HEK293 (cell line): ENCODE measurements around the gene ZNF280B.
"Not testable (repeated sequence)": the region's sequence is repeated elsewhere in the genome, so short reads cannot be mapped to it uniquely, and the experiment has no call there.

Source experiments
- CTCF ChIA-PET: fragments of 350-600 bp; formaldehyde crosslinking; extraction: SDS; loops from one replicate; lab custom pipeline; 2021; ENCODE audit warnings: antibody characterized with exemption; lab: Yijun Ruan, JAX
- POLR2A ChIA-PET: fragments of 300-600 bp; formaldehyde crosslinking; extraction: SDS; loops from one replicate; lab custom pipeline; 2020; ENCODE audit warnings: antibody characterized with exemption, inconsistent platforms; lab: Yijun Ruan, JAX
- H3K27ac ChIP-seq: fragments of 200-500 bp; sonication (Bioruptor generic); 2 replicates; pipeline ENCODE4 v1.5.1; 2014; ENCODE audit warnings: low read depth, low read length, control low read depth, inconsistent platforms; ENCODE audit errors: extremely low read depth
- H3K36me3 ChIP-seq, 2 experiments: fragments of 200-500 bp in 1 of 2; sonication (Bioruptor generic) in 1 of 2; 1 replicate in 1 of 2; 2 replicates in 1 of 2; pipeline ENCODE4 v1.5.1; 2014 to 2017; ENCODE audit warnings: inconsistent platforms in 2 of 2, low read length in 2 of 2; ENCODE audit not compliant: control insufficient read depth in 2 of 2, insufficient read depth in 1 of 2
- H3K4me1 ChIP-seq: fragments of 200-500 bp; sonication (Bioruptor generic); 2 replicates; pipeline ENCODE4 v1.5.1; 2014; ENCODE audit warnings: mild to moderate bottlenecking, low read length, inconsistent platforms; ENCODE audit not compliant: control insufficient read depth, insufficient read depth
- H3K4me3 ChIP-seq: 2 replicates; pipeline ENCODE4 v1.5.1; 2011; ENCODE audit warnings: low read depth, mild to moderate bottlenecking, control low read depth, low read length, moderate library complexity
- H3K9me3 ChIP-seq: fragments of 200-500 bp; sonication (Bioruptor generic); 2 replicates; pipeline ENCODE4 v1.5.1; 2014; ENCODE audit warnings: low read depth, low read length, inconsistent platforms; ENCODE audit not compliant: control insufficient read depth, insufficient read depth
- EGR2 ChIP-seq: fragments of 450-650 bp; formaldehyde crosslinking; IDR thresholded peaks from 2 replicates; pipeline ENCODE4 v1.5.1; 2016; ENCODE audit warnings: low read depth, missing biosample characterization, missing genetic modification characterization
- MYNN ChIP-seq: fragments of 450-650 bp; formaldehyde crosslinking; IDR thresholded peaks from 2 replicates; pipeline ENCODE4 v1.5.1; 2016; ENCODE audit warnings: missing biosample characterization, missing genetic modification characterization, borderline replicate concordance
- PRDM1 ChIP-seq: fragments of 450-650 bp; formaldehyde crosslinking; IDR thresholded peaks from 2 replicates; pipeline ENCODE4; 2016; ENCODE audit warnings: missing biosample characterization, missing genetic modification characterization
- SALL2 ChIP-seq: fragments of 450-650 bp; formaldehyde crosslinking; IDR thresholded peaks from 2 replicates; pipeline ENCODE4 v1.5.0; 2017; ENCODE audit warnings: missing biosample characterization, mild to moderate bottlenecking, missing genetic modification characterization, borderline replicate concordance
- ZBTB48 ChIP-seq: fragments of 450-650 bp; formaldehyde crosslinking; IDR thresholded peaks from 2 replicates; pipeline ENCODE4 v1.5.1; 2016; ENCODE audit warnings: missing biosample characterization, missing genetic modification characterization
- ZIC2 ChIP-seq: fragments of 450-650 bp; formaldehyde crosslinking; IDR thresholded peaks from 2 replicates; pipeline ENCODE4 v1.5.1; 2016; ENCODE audit warnings: missing biosample characterization, missing genetic modification characterization
- ZNF157 ChIP-seq: fragments of 450-650 bp; formaldehyde crosslinking; IDR thresholded peaks from 2 replicates; pipeline ENCODE4 v1.5.1; 2016; ENCODE audit warnings: missing biosample characterization, missing genetic modification characterization
- ZNF426 ChIP-seq: fragments of 450-650 bp; formaldehyde crosslinking; IDR thresholded peaks from 2 replicates; pipeline ENCODE4 v1.5.1; 2017; ENCODE audit warnings: missing biosample characterization, missing genetic modification characterization, mild to moderate bottlenecking, inconsistent platforms, moderate library complexity
- ZNF48 ChIP-seq: fragments of 450-650 bp; formaldehyde crosslinking; IDR thresholded peaks from 2 replicates; pipeline ENCODE4 v1.5.1; 2016; ENCODE audit warnings: missing biosample characterization, missing genetic modification characterization
- ZNF514 ChIP-seq: fragments of 450-650 bp; formaldehyde crosslinking; IDR thresholded peaks from 2 replicates; pipeline ENCODE4 v1.5.1; 2016; ENCODE audit warnings: missing biosample characterization, missing genetic modification characterization
- ZNF548 ChIP-seq: fragments of 450-650 bp; formaldehyde crosslinking; IDR thresholded peaks from 2 replicates; pipeline ENCODE4 v1.5.1; 2016; ENCODE audit warnings: missing biosample characterization, missing genetic modification characterization
- ZNF549 ChIP-seq: fragments of 450-650 bp; IDR thresholded peaks from 2 replicates; pipeline ENCODE4 v1.5.1; 2018; ENCODE audit warnings: missing biosample characterization, missing genetic modification characterization, mild to moderate bottlenecking, inconsistent platforms, moderate library complexity
- ZNF555 ChIP-seq: fragments of 450-650 bp; formaldehyde crosslinking; conservative IDR thresholded peaks from 2 replicates; pipeline ENCODE4 v1.5.1; 2017; ENCODE audit warnings: missing biosample characterization, mild to moderate bottlenecking, missing genetic modification characterization, inconsistent platforms
- ZNF571 ChIP-seq: fragments of 450-650 bp; formaldehyde crosslinking; IDR thresholded peaks from 2 replicates; pipeline ENCODE4 v1.5.0; 2017; ENCODE audit warnings: missing biosample characterization, missing genetic modification characterization
- ZNF624 ChIP-seq: fragments of 450-650 bp; formaldehyde crosslinking; IDR thresholded peaks from 2 replicates; pipeline ENCODE4 v1.5.1; 2017; ENCODE audit warnings: missing biosample characterization, missing genetic modification characterization
- TF ChIP-seq, protein P1 (sequence below): fragments of 450-650 bp; formaldehyde crosslinking; IDR thresholded peaks from 2 replicates; pipeline ENCODE4; 2016; ENCODE audit warnings: missing biosample characterization, missing genetic modification characterization
- TF ChIP-seq, protein P2 (sequence below): fragments of 450-650 bp; formaldehyde crosslinking; IDR thresholded peaks from 2 replicates; pipeline ENCODE4 v1.5.1; 2016; ENCODE audit warnings: missing biosample characterization, missing genetic modification characterization, low read depth

ZNF280B gene

DNA sequence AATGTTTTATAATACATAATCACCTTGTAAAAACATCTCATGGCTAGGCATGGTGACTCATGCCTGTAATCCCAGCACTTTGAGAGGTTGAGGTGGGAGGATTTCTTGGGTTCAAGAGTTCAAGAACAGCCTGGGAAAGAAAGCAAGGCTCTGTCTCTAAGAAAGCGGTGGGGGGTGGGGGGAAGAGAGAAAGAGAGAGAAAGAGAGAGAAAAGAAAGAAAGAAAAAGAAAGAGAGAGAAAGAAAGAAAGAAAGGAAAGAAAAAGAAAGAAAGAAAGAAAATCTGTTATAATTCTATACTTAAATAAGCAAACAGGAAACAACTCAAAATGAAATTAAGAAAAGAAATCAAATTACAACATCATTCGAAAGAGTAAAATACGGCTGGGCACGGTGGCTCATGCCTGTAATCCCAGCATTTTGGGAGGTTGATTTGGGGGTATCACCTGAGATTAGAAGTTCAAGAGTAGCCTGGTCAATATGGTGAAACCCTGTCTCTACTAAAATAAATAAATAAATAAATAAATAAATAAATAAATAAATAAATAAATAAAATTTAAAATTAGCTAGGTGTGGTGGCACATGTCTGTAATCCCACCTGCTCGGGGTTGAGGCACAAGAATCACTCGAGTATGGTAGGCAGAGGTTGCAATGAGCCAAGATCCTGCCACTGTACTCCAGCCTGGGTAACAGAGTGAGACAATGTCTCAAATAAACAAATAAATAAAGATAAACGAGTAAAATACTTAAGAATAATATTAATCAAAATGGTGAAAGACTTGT lies 65.4 kb downstream of the ZNF280B start:
- Histone ChIP-seq H3K36me3 (no peaks in the 10 kb centered on the region), H3K27ac (no peak overlapping the region), H3K4me1 (no peaks in the 10 kb centered on the region), H3K4me3 (no peak overlapping the region), H3K9me3 (no peaks in the 10 kb centered on the region)
- TF ChIP-seq SALL2: no peak
- no peak for TF ChIP-seq ZNF48 (tag by site-specific recombination)
- TF ChIP-seq ZNF426 (tag by site-specific recombination): peak; percentile 22; the same call in 1 of the 2 replicates
- no peak for TF ChIP-seq ZNF624 (tag by site-specific recombination)
- TF ChIP-seq EGR2 (tag by site-specific recombination): no peak
- no peak for TF ChIP-seq ZNF157 (tag by site-specific recombination)
- TF ChIP-seq ZNF571 (tag by site-specific recombination): no peak
- no peak for TF ChIP-seq ZBTB48 (tag by site-specific recombination)
- no peak for TF ChIP-seq MYNN (tag by site-specific recombination)
- TF ChIP-seq ZNF555: peak; percentile 21; the same call in 1 of the 2 replicates
- TF ChIP-seq ZNF549 (tag by site-specific recombination): no peak
- TF ChIP-seq ZNF514 (tag by site-specific recombination): no peak
- TF ChIP-seq PRDM1 (tag by site-specific recombination): no peak
- no peak for TF ChIP-seq ZIC2 (tag by site-specific recombination)
- TF ChIP-seq, protein P1, sequence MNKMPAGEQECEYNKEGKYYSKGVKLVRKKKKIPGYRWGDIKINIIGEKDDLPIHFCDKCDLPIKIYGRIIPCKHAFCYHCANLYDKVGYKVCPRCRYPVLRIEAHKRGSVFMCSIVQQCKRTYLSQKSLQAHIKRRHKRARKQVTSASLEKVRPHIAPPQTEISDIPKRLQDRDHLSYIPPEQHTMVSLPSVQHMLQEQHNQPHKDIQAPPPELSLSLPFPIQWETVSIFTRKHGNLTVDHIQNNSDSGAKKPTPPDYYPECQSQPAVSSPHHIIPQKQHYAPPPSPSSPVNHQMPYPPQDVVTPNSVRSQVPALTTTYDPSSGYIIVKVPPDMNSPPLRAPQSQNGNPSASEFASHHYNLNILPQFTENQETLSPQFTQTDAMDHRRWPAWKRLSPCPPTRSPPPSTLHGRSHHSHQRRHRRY: no peak
- no peak for TF ChIP-seq ZNF548 (tag by site-specific recombination)
- POLR2A ChIA-PET: no interaction called here
- CTCF ChIA-PET: interaction anchor here (1.6 kb wide), 1 partner anchor 20 kb away, joined by 5 read pairs; no protein-coding TSS in a partner anchor

DNA sequence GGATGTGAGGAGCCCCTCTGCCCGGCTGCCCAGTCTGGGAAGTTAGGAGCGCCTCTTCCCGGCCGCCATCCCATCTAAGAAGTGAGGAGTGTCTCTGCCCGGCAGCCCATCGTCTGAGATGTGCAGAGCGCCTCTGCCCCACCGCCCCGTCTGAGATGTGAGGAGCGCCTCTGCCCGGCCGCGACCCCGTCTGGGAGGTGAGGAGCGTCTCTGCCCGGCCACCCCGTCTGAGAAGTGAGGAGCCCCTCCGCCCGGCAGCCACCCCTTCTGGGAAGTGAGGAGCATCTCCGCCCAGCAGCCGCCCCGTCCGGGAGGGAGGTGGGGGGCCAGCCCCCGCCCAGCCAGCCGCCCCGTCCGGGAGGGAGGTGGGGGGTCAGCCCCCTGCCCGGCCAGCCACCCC lies 66.9 kb downstream of the ZNF280B start:
- CTCF ChIA-PET, H3K4me1 ChIP-seq, H3K27ac ChIP-seq, POLR2A ChIA-PET, H3K4me3 ChIP-seq, H3K9me3 ChIP-seq, H3K36me3 ChIP-seq: not testable (repeated sequence)

DNA sequence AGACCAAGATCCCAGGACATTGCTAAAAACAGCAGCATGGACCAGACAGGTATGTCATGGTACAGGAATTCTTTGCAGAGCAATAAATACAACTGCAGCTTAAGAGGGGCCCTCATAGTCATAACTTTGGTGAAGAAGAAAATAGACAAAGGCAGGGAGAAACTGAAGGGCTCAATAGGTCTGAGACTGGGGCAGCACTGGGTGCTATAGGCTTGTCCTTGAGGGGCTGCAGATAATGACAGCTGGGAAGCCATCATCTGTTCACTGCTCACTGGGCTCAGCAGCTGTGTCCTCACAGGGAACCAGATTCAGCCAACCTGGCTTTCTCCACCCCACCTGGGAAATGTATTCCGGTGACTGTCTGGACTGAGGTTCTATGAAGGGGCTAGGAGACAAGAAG lies 68.4 kb downstream of the ZNF280B start:
- POLR2A ChIA-PET: no interaction called here
- no peaks in the 10 kb centered on the region for H3K9me3 ChIP-seq

More for the DNA sequence above, 68.4 kb downstream of the ZNF280B start:
- H3K36me3 ChIP-seq: no peaks in the 10 kb centered on the region
- no peak overlapping the region for H3K4me3 ChIP-seq
- no peaks in the 10 kb centered on the region for H3K4me1 ChIP-seq
- CTCF ChIA-PET: interaction anchor here (0.9 to 1.7 kb wide), 4 partner anchors 8 to 313 kb away, joined by 3 to 7 read pairs (median 4); no protein-coding TSS in a partner anchor
- TF ChIP-seq, protein P2, sequence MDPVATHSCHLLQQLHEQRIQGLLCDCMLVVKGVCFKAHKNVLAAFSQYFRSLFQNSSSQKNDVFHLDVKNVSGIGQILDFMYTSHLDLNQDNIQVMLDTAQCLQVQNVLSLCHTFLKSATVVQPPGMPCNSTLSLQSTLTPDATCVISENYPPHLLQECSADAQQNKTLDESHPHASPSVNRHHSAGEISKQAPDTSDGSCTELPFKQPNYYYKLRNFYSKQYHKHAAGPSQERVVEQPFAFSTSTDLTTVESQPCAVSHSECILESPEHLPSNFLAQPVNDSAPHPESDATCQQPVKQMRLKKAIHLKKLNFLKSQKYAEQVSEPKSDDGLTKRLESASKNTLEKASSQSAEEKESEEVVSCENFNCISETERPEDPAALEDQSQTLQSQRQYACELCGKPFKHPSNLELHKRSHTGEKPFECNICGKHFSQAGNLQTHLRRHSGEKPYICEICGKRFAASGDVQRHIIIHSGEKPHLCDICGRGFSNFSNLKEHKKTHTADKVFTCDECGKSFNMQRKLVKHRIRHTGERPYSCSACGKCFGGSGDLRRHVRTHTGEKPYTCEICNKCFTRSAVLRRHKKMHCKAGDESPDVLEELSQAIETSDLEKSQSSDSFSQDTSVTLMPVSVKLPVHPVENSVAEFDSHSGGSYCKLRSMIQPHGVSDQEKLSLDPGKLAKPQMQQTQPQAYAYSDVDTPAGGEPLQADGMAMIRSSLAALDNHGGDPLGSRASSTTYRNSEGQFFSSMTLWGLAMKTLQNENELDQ (tag by site-specific recombination): no peak
- H3K27ac ChIP-seq: no peak overlapping the region
